ENCODE data around the gene SUPT20HL1.
"Not testable (repeated sequence)": the region's sequence is repeated elsewhere in the genome, so short reads cannot be mapped to it uniquely, and the experiment has no call there.

Gene SUPT20HL1

DNA sequence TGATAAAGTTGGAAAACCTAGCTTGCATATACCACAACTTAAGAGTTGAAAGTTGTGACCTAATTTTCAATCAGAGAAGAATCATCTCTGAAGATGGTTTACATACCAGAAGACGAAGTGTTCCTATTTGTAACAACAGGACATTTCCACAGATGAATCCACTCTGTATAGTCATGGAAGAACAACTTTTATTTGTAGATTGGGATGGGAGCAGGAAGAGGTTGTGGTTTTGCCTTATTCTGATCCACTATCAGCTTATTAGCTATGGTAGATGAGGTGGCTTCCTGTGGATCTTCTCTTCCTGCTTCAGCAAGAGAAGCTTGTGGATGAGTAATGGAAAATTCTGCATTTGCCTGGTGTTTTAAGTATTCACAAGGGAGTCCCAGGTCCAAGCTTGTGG lies 18.6 kb upstream of the SUPT20HL1 start:
- TF ChIP-seq, protein P1, sequence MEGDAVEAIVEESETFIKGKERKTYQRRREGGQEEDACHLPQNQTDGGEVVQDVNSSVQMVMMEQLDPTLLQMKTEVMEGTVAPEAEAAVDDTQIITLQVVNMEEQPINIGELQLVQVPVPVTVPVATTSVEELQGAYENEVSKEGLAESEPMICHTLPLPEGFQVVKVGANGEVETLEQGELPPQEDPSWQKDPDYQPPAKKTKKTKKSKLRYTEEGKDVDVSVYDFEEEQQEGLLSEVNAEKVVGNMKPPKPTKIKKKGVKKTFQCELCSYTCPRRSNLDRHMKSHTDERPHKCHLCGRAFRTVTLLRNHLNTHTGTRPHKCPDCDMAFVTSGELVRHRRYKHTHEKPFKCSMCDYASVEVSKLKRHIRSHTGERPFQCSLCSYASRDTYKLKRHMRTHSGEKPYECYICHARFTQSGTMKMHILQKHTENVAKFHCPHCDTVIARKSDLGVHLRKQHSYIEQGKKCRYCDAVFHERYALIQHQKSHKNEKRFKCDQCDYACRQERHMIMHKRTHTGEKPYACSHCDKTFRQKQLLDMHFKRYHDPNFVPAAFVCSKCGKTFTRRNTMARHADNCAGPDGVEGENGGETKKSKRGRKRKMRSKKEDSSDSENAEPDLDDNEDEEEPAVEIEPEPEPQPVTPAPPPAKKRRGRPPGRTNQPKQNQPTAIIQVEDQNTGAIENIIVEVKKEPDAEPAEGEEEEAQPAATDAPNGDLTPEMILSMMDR (conservative IDR thresholded peaks at IDR 0.05; ENCODE audit: low read depth, low read length): no peak
- no peak overlapping the region for H3K4me3 ChIP-seq (ENCODE audit: low read depth, low read length)
- DNase-seq (ENCODE audit: low read depth): peak; percentile 48

DNA sequence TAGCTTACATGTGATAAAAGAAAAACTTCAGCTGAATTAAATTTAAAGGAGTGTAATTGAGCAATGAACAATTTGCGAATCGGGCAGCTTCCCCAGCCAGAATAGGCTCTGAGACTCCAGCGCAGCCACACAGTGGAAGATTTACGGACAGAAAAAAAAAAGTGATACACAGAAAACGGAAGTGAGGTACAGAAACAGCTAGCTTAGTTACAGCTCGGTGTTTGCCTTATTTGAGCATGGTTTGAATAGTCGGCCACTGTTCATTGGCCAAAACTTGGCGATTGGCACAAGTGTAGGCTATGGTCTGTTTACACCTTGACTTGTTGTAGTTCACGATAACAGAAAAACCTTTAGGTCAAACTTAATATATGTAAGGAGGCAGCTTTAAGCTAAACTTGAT lies 16.7 kb upstream of the SUPT20HL1 start:
- TF ChIP-seq, protein P1 (conservative IDR thresholded peaks at IDR 0.05; ENCODE audit: low read depth, low read length): no peak
- DNase-seq (ENCODE audit: low read depth): no peak
- no peak overlapping the region for H3K4me3 ChIP-seq (ENCODE audit: low read depth, low read length)

DNA sequence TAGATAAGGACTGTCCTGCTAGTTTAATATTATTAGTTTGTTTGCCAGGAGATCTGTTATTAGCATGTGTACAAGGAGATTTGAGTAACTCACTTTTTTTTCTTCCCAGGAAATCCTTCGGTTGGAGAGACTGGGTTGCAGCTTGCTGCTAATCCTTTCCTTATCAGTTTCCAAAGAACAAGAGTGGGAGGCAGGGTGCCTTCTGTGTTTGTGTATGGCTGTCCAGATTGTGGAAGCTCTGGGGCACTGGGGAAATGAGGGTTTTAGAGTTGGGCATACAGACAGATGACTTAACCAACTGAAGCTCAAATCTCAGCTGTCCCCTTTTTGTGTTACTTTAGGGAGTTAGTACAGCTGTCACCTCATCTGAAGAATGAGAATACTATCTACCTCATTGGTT lies 12.6 kb upstream of the SUPT20HL1 start:
- H3K4me3 ChIP-seq (ENCODE audit: low read depth, low read length): no peak overlapping the region
- DNase-seq (ENCODE audit: low read depth): no peak
- TF ChIP-seq, protein P1 (conservative IDR thresholded peaks at IDR 0.05; ENCODE audit: low read depth, low read length): no peak

DNA sequence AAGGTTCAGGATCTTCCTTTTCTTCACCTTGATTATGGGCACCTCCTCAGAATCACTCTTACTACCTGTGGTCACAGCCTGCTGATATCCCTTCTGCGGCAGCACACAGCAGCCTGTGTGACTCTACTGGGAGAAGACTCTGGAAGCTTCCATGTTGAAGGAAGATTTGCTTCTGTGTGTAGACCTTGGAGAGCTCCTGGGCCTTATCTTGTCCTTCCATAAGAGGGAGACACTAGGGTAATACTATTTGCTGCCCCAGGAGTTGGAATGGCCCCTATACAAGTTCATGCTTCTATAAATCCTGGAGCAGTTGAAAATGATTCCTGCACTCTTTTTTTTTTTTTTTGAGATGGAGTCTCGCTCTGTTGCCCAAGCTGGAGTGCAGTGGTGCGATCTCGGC lies 10.2 kb upstream of the SUPT20HL1 start:
- DNase-seq (ENCODE audit: low read depth): no peak
- TF ChIP-seq, protein P1 (conservative IDR thresholded peaks at IDR 0.05; ENCODE audit: low read depth, low read length): no peak
- H3K4me3 ChIP-seq (ENCODE audit: low read depth, low read length): no peak overlapping the region

DNA sequence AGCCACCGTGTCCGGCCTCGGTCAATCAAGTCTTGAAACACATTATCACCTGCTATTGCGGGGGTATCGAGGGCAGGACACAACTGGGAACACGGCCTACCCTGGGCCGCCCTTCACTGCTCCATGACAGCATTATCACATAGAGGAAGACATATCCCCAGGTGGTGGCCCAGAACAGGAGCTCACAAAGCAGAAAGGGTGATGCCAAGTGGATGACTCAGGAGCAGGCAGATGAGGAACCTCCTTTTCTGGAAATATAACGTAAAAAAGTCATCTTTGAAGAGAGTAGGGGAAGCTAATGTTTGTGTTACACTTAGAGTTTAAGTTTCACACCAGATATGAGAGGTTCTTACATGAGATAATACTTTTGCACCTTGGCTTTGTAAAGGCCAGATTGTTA lies 5.3 kb upstream of the SUPT20HL1 start:
- DNase-seq (ENCODE audit: low read depth): no peak
- no peak overlapping the region for H3K4me3 ChIP-seq (ENCODE audit: low read depth, low read length)
- TF ChIP-seq, protein P1 (conservative IDR thresholded peaks at IDR 0.05; ENCODE audit: low read depth, low read length): no peak

DNA sequence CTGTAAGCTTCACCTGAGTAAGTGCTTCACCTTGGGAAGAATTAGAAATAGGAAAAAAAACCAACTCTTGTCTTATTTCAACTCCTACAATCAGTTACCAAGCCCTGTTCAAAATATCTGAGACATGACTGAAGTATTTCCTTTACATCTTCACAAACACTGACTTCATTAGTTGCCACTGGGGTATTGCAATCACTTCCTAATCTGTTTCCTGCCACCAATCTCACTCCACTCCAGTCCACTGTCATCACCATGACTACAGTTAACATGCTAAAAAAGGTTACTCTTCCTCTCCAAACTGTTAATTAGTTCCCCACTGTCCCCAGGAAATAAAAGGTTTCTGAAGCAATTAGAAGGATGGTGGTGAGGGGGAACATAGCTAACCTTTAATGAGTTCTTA lies 3.3 kb upstream of the SUPT20HL1 start:
- TF ChIP-seq, protein P1 (conservative IDR thresholded peaks at IDR 0.05; ENCODE audit: low read depth, low read length): no peak
- H3K4me3 ChIP-seq (ENCODE audit: low read depth, low read length): no peak overlapping the region
- DNase-seq (ENCODE audit: low read depth): peak; percentile 30

DNA sequence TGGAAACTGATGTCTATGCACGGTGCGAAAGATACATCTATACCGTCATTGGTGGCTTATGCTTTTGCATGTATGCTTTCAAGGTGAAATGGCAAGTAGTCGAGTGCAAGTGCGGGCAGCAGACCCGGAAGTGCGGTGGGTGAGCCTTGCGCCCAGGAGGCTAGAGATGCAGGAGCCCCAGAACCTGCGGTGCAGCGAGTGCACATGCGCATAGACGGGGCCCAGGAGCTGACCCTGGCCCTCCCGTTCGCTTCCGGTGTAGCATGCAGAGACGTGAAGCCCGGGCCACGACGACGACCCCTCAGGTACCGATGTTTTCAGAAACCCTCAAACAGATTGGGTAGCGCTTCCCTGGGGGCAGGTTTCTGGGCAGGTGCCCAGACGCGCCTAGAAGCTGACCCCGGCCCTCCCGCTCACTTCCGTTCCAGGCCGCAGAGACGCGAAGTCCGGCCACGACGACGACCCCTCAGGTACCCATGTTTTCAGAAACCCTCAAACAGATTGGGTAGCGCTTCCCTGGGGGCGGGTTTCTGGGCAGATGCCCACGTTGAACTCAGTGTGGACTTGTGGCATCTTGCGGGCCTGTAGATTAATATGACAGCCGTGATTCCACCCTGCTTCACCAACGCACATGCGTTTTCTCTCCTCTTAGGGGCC lies 1.8 kb downstream of the SUPT20HL1 start:
- DNase-seq (ENCODE audit: low read depth): not testable (repeated sequence)

DNA sequence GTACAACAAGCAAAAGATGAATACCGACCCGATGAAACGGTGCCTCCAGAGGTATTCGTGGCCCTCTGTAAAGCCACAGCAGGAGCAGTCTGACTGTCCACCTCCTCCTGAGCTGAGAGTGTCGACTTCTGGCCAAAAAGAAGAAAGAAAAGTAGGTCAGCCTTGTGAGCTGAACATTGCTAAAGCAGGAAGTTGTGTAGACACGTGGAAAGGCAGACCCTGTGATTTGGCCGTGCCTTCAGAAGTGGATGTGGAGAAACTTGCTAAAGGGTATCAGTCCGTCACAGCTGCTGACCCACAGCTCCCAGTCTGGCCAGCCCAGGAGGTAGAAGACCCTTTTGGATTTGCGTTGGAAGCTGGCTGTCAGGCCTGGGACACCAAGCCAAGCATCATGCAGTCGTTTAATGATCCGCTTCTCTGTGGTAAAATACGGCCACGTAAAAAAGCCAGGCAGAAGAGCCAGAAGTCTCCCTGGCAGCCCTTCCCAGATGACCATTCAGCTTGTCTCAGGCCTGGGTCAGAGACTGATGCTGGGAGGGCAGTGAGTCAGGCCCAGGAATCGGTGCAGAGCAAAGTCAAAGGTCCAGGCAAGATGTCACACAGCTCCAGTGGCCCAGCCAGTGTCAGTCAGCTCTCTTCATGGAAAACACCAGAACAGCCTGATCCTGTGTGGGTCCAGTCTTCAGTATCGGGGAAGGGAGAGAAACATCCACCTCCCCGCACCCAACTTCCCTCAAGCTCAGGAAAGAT lies 3.2 kb downstream of the SUPT20HL1 start:
- H3K4me3 ChIP-seq (ENCODE audit: low read depth, low read length): not testable (repeated sequence)
- peak; percentile 45 for DNase-seq (ENCODE audit: low read depth)

More for the DNA sequence above, 1.8 kb downstream of the SUPT20HL1 start:
- H3K4me3 ChIP-seq (ENCODE audit: low read depth, low read length): not testable (repeated sequence)
